ENCODE results near the gene DMXL2. TPM values are rescaled to one million over a fixed set of nuclear protein-coding genes. Genes with fewer than 3 reads are reported as not detected.
"Not testable (repeated sequence)": the region's sequence is repeated elsewhere in the genome, so short reads cannot be mapped to it uniquely, and the experiment has no call there.

DMXL2 gene
- 21.0 TPM for polyA plus RNA-seq (2013, experiment 1 of 2)
- polyA plus RNA-seq (2013, experiment 2 of 2), result 21.3 TPM

GRCh38 chr15:51622604-51623370, at the start of gene DMXL2:
Gene DMXL2, minus strand, starts transcription at chr15:51622771. Its CDS starts 226 bp downstream, at chr15:51622545.
- Histone ChIP-seq H3K27ac (ENCODE audit: low read depth, low read length, severe bottlenecking) (peak within 1 kb of the TSS; percentile 60), H3K4me1 (ENCODE audit: control insufficient read depth, insufficient read depth, low read length, poor library complexity, severe bottlenecking) (peaks cover 9% of the 10 kb centered on the region), H3K36me3 (ENCODE audit: control insufficient read depth, insufficient read depth, low read length) (no peaks in the 10 kb centered on the region), H3K4me3 (ENCODE audit: extremely low read depth, insufficient read depth, low read length, poor library complexity, severe bottlenecking) (peak within 1 kb of the TSS; percentile 80), H3K9me3 (ENCODE audit: control insufficient read depth, low read length) (no peaks in the 10 kb centered on the region)
- 0 to 1% methylated on average over 31 to 44 of the region's 83 CpGs for WGBS, 2 experiments (ENCODE audit: insufficient coverage in 2 of 2)

- no peaks in the 10 kb centered on the region for H3K36me3 ChIP-seq (ENCODE audit: control insufficient read depth, insufficient read depth, low read length)
- peaks cover 7% of the 10 kb centered on the region for H3K4me1 ChIP-seq (ENCODE audit: control insufficient read depth, insufficient read depth, low read length, poor library complexity, severe bottlenecking)
- no peak overlapping the region for H3K27ac ChIP-seq (ENCODE audit: low read depth, low read length, severe bottlenecking)
- H3K4me3 ChIP-seq (ENCODE audit: extremely low read depth, insufficient read depth, low read length, poor library complexity, severe bottlenecking), result no peak overlapping the region
- H3K9me3 ChIP-seq (ENCODE audit: control insufficient read depth, low read length), result no peaks in the 10 kb centered on the region
- 64 to 69% methylated on average over 2 to 3 of the region's 9 CpGs for WGBS, 2 experiments (ENCODE audit: insufficient coverage in 2 of 2)
These were observed 49.6 kb upstream of the DMXL2 start for GRCh38 chr15:51672155-51672687.

- 60 to 100% methylated on average over 1 of the region's 2 CpGs for WGBS, 2 experiments (ENCODE audit: insufficient coverage in 2 of 2)
- H3K4me1 ChIP-seq (ENCODE audit: control insufficient read depth, insufficient read depth, low read length, poor library complexity, severe bottlenecking), result peaks cover 7% of the 10 kb centered on the region
- no peak overlapping the region for H3K4me3 ChIP-seq (ENCODE audit: extremely low read depth, insufficient read depth, low read length, poor library complexity, severe bottlenecking)
- no peaks in the 10 kb centered on the region for H3K9me3 ChIP-seq (ENCODE audit: control insufficient read depth, low read length)
- no peak overlapping the region for H3K27ac ChIP-seq (ENCODE audit: low read depth, low read length, severe bottlenecking)
- no peaks in the 10 kb centered on the region for H3K36me3 ChIP-seq (ENCODE audit: control insufficient read depth, insufficient read depth, low read length)
These were observed 46.8 kb upstream of the DMXL2 start for GRCh38 chr15:51669381-51669780.

- no peaks in the 10 kb centered on the region for H3K9me3 ChIP-seq (ENCODE audit: control insufficient read depth, low read length)
- H3K4me3 ChIP-seq (ENCODE audit: extremely low read depth, insufficient read depth, low read length, poor library complexity, severe bottlenecking), result no peak overlapping the region
- no peaks in the 10 kb centered on the region for H3K36me3 ChIP-seq (ENCODE audit: control insufficient read depth, insufficient read depth, low read length)
- WGBS, 2 experiments (ENCODE audit: insufficient coverage in 2 of 2), result 85 to 92% methylated on average over 4 of the region's 5 CpGs
- H3K27ac ChIP-seq (ENCODE audit: low read depth, low read length, severe bottlenecking), result no peak overlapping the region
- peaks cover 7% of the 10 kb centered on the region for H3K4me1 ChIP-seq (ENCODE audit: control insufficient read depth, insufficient read depth, low read length, poor library complexity, severe bottlenecking)
These were observed 45.9 kb upstream of the DMXL2 start for GRCh38 chr15:51668446-51668845.

GRCh38 chr15:51667478-51667877, 44.9 kb upstream of the DMXL2 start:
- 94 to 100% methylated on average over 3 to 6 of the region's 6 CpGs for WGBS, 2 experiments (ENCODE audit: insufficient coverage in 2 of 2)
- Histone ChIP-seq H3K27ac (ENCODE audit: low read depth, low read length, severe bottlenecking) (no peak overlapping the region), H3K9me3 (ENCODE audit: control insufficient read depth, low read length) (no peaks in the 10 kb centered on the region)

GRCh38 chr15:51661072-51661471, 38.5 kb upstream of the DMXL2 start:
- WGBS, 2 experiments (ENCODE audit: insufficient coverage in 2 of 2), result no CpG with 5 or more reads among the region's 2 CpGs
- H3K4me1 ChIP-seq (ENCODE audit: control insufficient read depth, insufficient read depth, low read length, poor library complexity, severe bottlenecking), result no peaks in the 10 kb centered on the region
- H3K36me3 ChIP-seq (ENCODE audit: control insufficient read depth, insufficient read depth, low read length), result no peaks in the 10 kb centered on the region
- H3K9me3 ChIP-seq (ENCODE audit: control insufficient read depth, low read length), result no peaks in the 10 kb centered on the region
- H3K27ac ChIP-seq (ENCODE audit: low read depth, low read length, severe bottlenecking), result no peak overlapping the region
- H3K4me3 ChIP-seq (ENCODE audit: extremely low read depth, insufficient read depth, low read length, poor library complexity, severe bottlenecking), result no peak overlapping the region

More at GRCh38 chr15:51667478-51667877, 44.9 kb upstream of the DMXL2 start:
- H3K4me3 ChIP-seq (ENCODE audit: extremely low read depth, insufficient read depth, low read length, poor library complexity, severe bottlenecking), result no peak overlapping the region
- no peaks in the 10 kb centered on the region for H3K36me3 ChIP-seq (ENCODE audit: control insufficient read depth, insufficient read depth, low read length)
- H3K4me1 ChIP-seq (ENCODE audit: control insufficient read depth, insufficient read depth, low read length, poor library complexity, severe bottlenecking), result peaks cover 6% of the 10 kb centered on the region

- no peaks in the 10 kb centered on the region for H3K9me3 ChIP-seq (ENCODE audit: control insufficient read depth, low read length)
- H3K27ac ChIP-seq (ENCODE audit: low read depth, low read length, severe bottlenecking), result no peak overlapping the region
- H3K4me3 ChIP-seq (ENCODE audit: extremely low read depth, insufficient read depth, low read length, poor library complexity, severe bottlenecking), result no peak overlapping the region
- no peaks in the 10 kb centered on the region for H3K4me1 ChIP-seq (ENCODE audit: control insufficient read depth, insufficient read depth, low read length, poor library complexity, severe bottlenecking)
- no peaks in the 10 kb centered on the region for H3K36me3 ChIP-seq (ENCODE audit: control insufficient read depth, insufficient read depth, low read length)
- WGBS, 2 experiments (ENCODE audit: insufficient coverage in 2 of 2), result 90 to 100% methylated on average over 1 to 2 of the region's 3 CpGs
These were observed 36.1 kb upstream of the DMXL2 start for GRCh38 chr15:51658664-51659063.

- H3K27ac ChIP-seq (ENCODE audit: low read depth, low read length, severe bottlenecking); H3K36me3 ChIP-seq (ENCODE audit: control insufficient read depth, insufficient read depth, low read length); H3K4me3 ChIP-seq (ENCODE audit: extremely low read depth, insufficient read depth, low read length, poor library complexity, severe bottlenecking); H3K9me3 ChIP-seq (ENCODE audit: control insufficient read depth, low read length); H3K4me1 ChIP-seq (ENCODE audit: control insufficient read depth, insufficient read depth, low read length, poor library complexity, severe bottlenecking): not testable (repeated sequence)
- WGBS, 2 experiments (ENCODE audit: insufficient coverage in 2 of 2), result 94 to 96% methylated on average over 21 of the region's 24 CpGs
These were observed 33.0 kb upstream of the DMXL2 start for GRCh38 chr15:51655401-51656057.

- H3K4me1 ChIP-seq (ENCODE audit: control insufficient read depth, insufficient read depth, low read length, poor library complexity, severe bottlenecking), result no peaks in the 10 kb centered on the region
- no peaks in the 10 kb centered on the region for H3K36me3 ChIP-seq (ENCODE audit: control insufficient read depth, insufficient read depth, low read length)
- WGBS, 2 experiments (ENCODE audit: insufficient coverage in 2 of 2), result 89 to 91% methylated on average over 4 of the region's 5 CpGs
- H3K27ac ChIP-seq (ENCODE audit: low read depth, low read length, severe bottlenecking), result no peak overlapping the region
- H3K4me3 ChIP-seq (ENCODE audit: extremely low read depth, insufficient read depth, low read length, poor library complexity, severe bottlenecking), result no peak overlapping the region
- H3K9me3 ChIP-seq (ENCODE audit: control insufficient read depth, low read length), result no peaks in the 10 kb centered on the region
These were observed 29.6 kb upstream of the DMXL2 start for GRCh38 chr15:51652084-51652668.

GRCh38 chr15:51649659-51650521, 27.3 kb upstream of the DMXL2 start:
- H3K36me3 ChIP-seq (ENCODE audit: control insufficient read depth, insufficient read depth, low read length), result no peaks in the 10 kb centered on the region
- no peaks in the 10 kb centered on the region for H3K9me3 ChIP-seq (ENCODE audit: control insufficient read depth, low read length)
- no CpG with 5 or more reads among the region's 4 CpGs for WGBS, 2 experiments (ENCODE audit: insufficient coverage in 2 of 2)
- H3K27ac ChIP-seq (ENCODE audit: low read depth, low read length, severe bottlenecking), result no peak overlapping the region
- H3K4me1 ChIP-seq (ENCODE audit: control insufficient read depth, insufficient read depth, low read length, poor library complexity, severe bottlenecking), result no peaks in the 10 kb centered on the region
- no peak overlapping the region for H3K4me3 ChIP-seq (ENCODE audit: extremely low read depth, insufficient read depth, low read length, poor library complexity, severe bottlenecking)

Measured in mesodermal cell (in vitro differentiated cells).